GM19239 (cell line): ENCODE results near the gene PUM1.
A peak's percentile ranks its signal among the peaks of the same experiment; 100 is the strongest.

ENCODE experiments used
- DNase-seq: peaks from one replicate; pipeline ENCODE4 v3.0.0; 2011; ENCODE audit warnings: low spot score; ENCODE audit not compliant: insufficient read length
- FAIRE-seq: peaks from 2 replicates; lab custom pipeline; 2011; peaks lifted over from hg19 to GRCh38; lab: Jason Lieb, UNC

The PUM1 gene

GRCh38 chr1:31031330-31032143, 34.0 kb downstream of the PUM1 start:
- no peak for FAIRE-seq

GRCh38 chr1:31029026-31029425, 36.5 kb downstream of the PUM1 start:
- FAIRE-seq (no peak), DNase-seq (no peak)

More at GRCh38 chr1:31031330-31032143, 34.0 kb downstream of the PUM1 start:
- DNase-seq: no peak

GRCh38 chr1:31027693-31028526, 37.6 kb downstream of the PUM1 start:
- FAIRE-seq (peak; percentile 37), DNase-seq (peak; percentile 48)

GRCh38 chr1:31022259-31022658, 43.3 kb downstream of the PUM1 start:
- FAIRE-seq: no peak
- no peak for DNase-seq

- DNase-seq (no peak), FAIRE-seq (peak; percentile 11)
Observed at GRCh38 chr1:31020007-31020790, 45.3 kb downstream of the PUM1 start.

GRCh38 chr1:31019401-31019800, 46.1 kb downstream of the PUM1 start:
- FAIRE-seq (peak; percentile 61), DNase-seq (no peak)

GRCh38 chr1:31016868-31017267, 48.6 kb downstream of the PUM1 start:
- FAIRE-seq (peak; percentile 31), DNase-seq (no peak)

GRCh38 chr1:31013187-31013864, 52.2 kb downstream of the PUM1 start:
- peak; percentile 23 for DNase-seq
- peak; percentile 89 for FAIRE-seq

GRCh38 chr1:31012210-31012924, 53.1 kb downstream of the PUM1 start:
- FAIRE-seq (no peak), DNase-seq (no peak)

- no peak for FAIRE-seq
- DNase-seq: no peak
Observed at GRCh38 chr1:31011719-31012118, 53.8 kb downstream of the PUM1 start.

- FAIRE-seq (peak; percentile 83), DNase-seq (no peak)
Observed at GRCh38 chr1:31010086-31010989, 55.2 kb downstream of the PUM1 start.

GRCh38 chr1:31007462-31007991, 58.0 kb downstream of the PUM1 start:
- DNase-seq (no peak), FAIRE-seq (no peak)

- DNase-seq (no peak), FAIRE-seq (no peak)
Observed at GRCh38 chr1:31006747-31007146, 58.8 kb downstream of the PUM1 start.

- FAIRE-seq: no peak
Observed at GRCh38 chr1:31005617-31006166, 59.8 kb downstream of the PUM1 start.

GRCh38 chr1:31005198-31005597, 60.3 kb downstream of the PUM1 start:
- FAIRE-seq: no peak

More at GRCh38 chr1:31005617-31006166, 59.8 kb downstream of the PUM1 start:
- no peak for DNase-seq

GRCh38 chr1:31004231-31004621, 61.3 kb downstream of the PUM1 start:
- DNase-seq (no peak), FAIRE-seq (peak; percentile 80)

More at GRCh38 chr1:31005198-31005597, 60.3 kb downstream of the PUM1 start:
- no peak for DNase-seq

- FAIRE-seq: no peak
Observed at GRCh38 chr1:31003613-31004230, 61.8 kb downstream of the PUM1 start.

More at GRCh38 chr1:31003613-31004230, 61.8 kb downstream of the PUM1 start:
- DNase-seq: no peak
